Neural cell (in vitro differentiated cells): ENCODE results near the gene CAND1. TPM values are rescaled to one million over a fixed set of nuclear protein-coding genes. Genes with fewer than 3 reads are reported as not detected.

Experiments used
- H2AFZ ChIP-seq: fragments of 200-600, 300-800 bp; sonication (generic), shearing (Covaris generic); 2 replicates; pipeline ENCODE4 v1.6.0; 2014; ENCODE audit warnings: low read depth, mild to moderate bottlenecking, antibody characterized with exemption, low read length, moderate library complexity
- H3F3A ChIP-seq: fragments of 200-600 bp; shearing (Covaris generic); 2 replicates; pipeline ENCODE4 v1.6.1; 2016; ENCODE audit warnings: mild to moderate bottlenecking, moderate library complexity, mixed read lengths, antibody characterized with exemption, low read length; ENCODE audit not compliant: insufficient read depth, poor library complexity, severe bottlenecking
- H3K27ac ChIP-seq: fragments of 200-600, 300-800 bp; sonication (generic), shearing (Covaris generic); 2 replicates; pipeline ENCODE4 v1.5.1; 2014; ENCODE audit warnings: mild to moderate bottlenecking, low read length, moderate library complexity
- H3K27me3 ChIP-seq: fragments of 300-800, 200-600 bp; sonication (generic), shearing (Covaris generic); 2 replicates; pipeline ENCODE4 v1.6.0; 2014; ENCODE audit warnings: mild to moderate bottlenecking, low read depth, low read length, moderate library complexity; ENCODE audit not compliant: insufficient read depth
- H3K36me3 ChIP-seq: fragments of 300-800, 200-600 bp; sonication (generic), shearing (Covaris generic); 2 replicates; pipeline ENCODE4 v1.5.1; 2014; ENCODE audit warnings: mild to moderate bottlenecking, antibody characterized with exemption, low read length, moderate library complexity; ENCODE audit not compliant: insufficient read depth
- H3K4me2 ChIP-seq: fragments of 300-800, 200-600 bp; sonication (generic), shearing (Covaris generic); 2 replicates; pipeline ENCODE4 v1.6.0; 2014; ENCODE audit warnings: mild to moderate bottlenecking, low read length
- H3K4me3 ChIP-seq: fragments of 300-800, 200-600 bp; sonication (generic), shearing (Covaris generic); 2 replicates; pipeline ENCODE4 v1.5.1; 2014; ENCODE audit warnings: mild to moderate bottlenecking, low read length, moderate library complexity
- H3K79me2 ChIP-seq: fragments of 200-600 bp; shearing (Covaris generic); replicated peaks from 2 replicates; pipeline ENCODE4 v1.6.0; 2014; ENCODE audit warnings: mild to moderate bottlenecking, low read length, moderate library complexity; ENCODE audit not compliant: insufficient read depth
- H3K9ac ChIP-seq: fragments of 300-800, 200-600 bp; sonication (generic), shearing (Covaris generic); 2 replicates; pipeline ENCODE4 v1.6.1; 2016; ENCODE audit warnings: mild to moderate bottlenecking, low read length, mixed read lengths
- H3K9me2 ChIP-seq: fragments of 200-600 bp; shearing (Covaris generic); 2 replicates; pipeline ENCODE4 v1.6.1; 2016; ENCODE audit warnings: mild to moderate bottlenecking, low read length, mixed read lengths; ENCODE audit not compliant: insufficient read depth
- H3K9me3 ChIP-seq: fragments of 200-600, 300-800 bp; sonication (generic), shearing (Covaris generic); 2 replicates; pipeline ENCODE4 v1.6.1; 2016; ENCODE audit warnings: mild to moderate bottlenecking, mixed run types, low read length, moderate library complexity, mixed read lengths
- H4K20me1 ChIP-seq: fragments of 200-600 bp; shearing (Covaris generic); 2 replicates; pipeline ENCODE4 v1.6.1; 2016; ENCODE audit warnings: mild to moderate bottlenecking, mixed run types; ENCODE audit not compliant: insufficient read depth
- EP300 ChIP-seq: fragments of 450-650 bp; conservative IDR thresholded peaks from 2 replicates; pipeline ENCODE4 v1.6.1; 2014; ENCODE audit warnings: antibody characterized with exemption, mild to moderate bottlenecking, moderate library complexity; ENCODE audit not compliant: poor library complexity, severe bottlenecking
- EZH2 ChIP-seq: fragments of 200-600, 300-800 bp; shearing (Covaris generic), sonication (generic); IDR thresholded peaks from 2 replicates; pipeline ENCODE4 v1.6.1; 2014; ENCODE audit warnings: antibody characterized with exemption, low read length, borderline replicate concordance, mild to moderate bottlenecking; ENCODE audit not compliant: insufficient read depth, poor library complexity, severe bottlenecking
- MXI1 ChIP-seq: fragments of 450-650 bp; conservative IDR thresholded peaks from 2 replicates; pipeline ENCODE4 v1.6.1; 2014; ENCODE audit warnings: antibody characterized with exemption, mild to moderate bottlenecking; ENCODE audit not compliant: poor library complexity, severe bottlenecking
- POLR2AphosphoS5 ChIP-seq: IDR thresholded peaks from 2 replicates; pipeline ENCODE4 v1.6.1; 2012
- RAD21 ChIP-seq: fragments of 450-650 bp; conservative IDR thresholded peaks from 2 replicates; pipeline ENCODE4 v1.6.1; 2014; ENCODE audit warnings: antibody characterized with exemption, mild to moderate bottlenecking, moderate library complexity
- SMC3 ChIP-seq: fragments of 450-650 bp; conservative IDR thresholded peaks from 2 replicates; pipeline ENCODE4 v1.6.1; 2014; ENCODE audit warnings: antibody characterized with exemption, mild to moderate bottlenecking, moderate library complexity; ENCODE audit not compliant: poor library complexity
- TAF1 ChIP-seq: IDR thresholded peaks from 2 replicates; pipeline ENCODE4 v1.6.1; 2012; ENCODE audit warnings: low read depth
- polyA plus RNA-seq: library from polyadenylated mRNA; depleted of rRNA; stranded (reverse); fragments of >200 nt; gene quantifications from 2 replicates; pipeline ENCODE4 v1.2.3, GENCODE V29; 2014
- TF ChIP-seq, protein P1 (sequence below): IDR thresholded peaks from 2 replicates; pipeline ENCODE4 v1.6.1; 2012; ENCODE audit warnings: borderline replicate concordance
- TF ChIP-seq, protein P2 (sequence below): fragments of 450-650 bp; IDR thresholded peaks from 2 replicates; pipeline ENCODE4 v1.5.1; 2014; ENCODE audit warnings: antibody characterized with exemption, mild to moderate bottlenecking, moderate library complexity; ENCODE audit not compliant: poor library complexity, severe bottlenecking

CAND1 gene
- polyA plus RNA-seq, 1 donor from 2014 or later = 132 TPM

DNA sequence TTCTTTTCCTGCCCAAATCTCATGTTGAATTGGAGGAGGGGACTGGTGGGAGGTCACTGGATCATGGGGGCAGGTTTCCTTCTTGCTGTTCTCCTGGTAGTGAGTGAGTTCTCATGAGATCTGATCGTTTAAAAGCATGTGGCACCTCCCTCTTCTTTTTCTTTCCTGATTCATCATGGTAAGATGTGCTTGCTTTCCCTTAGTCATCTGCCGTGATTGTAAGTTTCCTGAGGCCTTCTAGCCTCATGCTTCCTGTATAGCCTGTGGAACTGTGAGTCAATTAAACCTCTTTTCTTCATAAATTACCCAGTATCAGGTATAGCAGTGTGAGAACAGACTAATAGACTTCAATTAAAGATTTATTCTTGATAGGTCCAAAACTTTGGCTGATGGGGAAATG lies 83.5 kb downstream of the CAND1 start:
- Histone ChIP-seq H3K9me2 (no peaks in the 10 kb centered on the region), H4K20me1 (no peaks in the 10 kb centered on the region), H3K4me3 (no peak overlapping the region), H3K9ac (no peak overlapping the region), H2AFZ (no peak overlapping the region), H3K79me2 (no peaks in the 10 kb centered on the region), H3F3A (no peaks in the 10 kb centered on the region), H3K36me3 (no peaks in the 10 kb centered on the region), H3K9me3 (no peaks in the 10 kb centered on the region), H3K27me3 (no peaks in the 10 kb centered on the region), H3K27ac (no peak overlapping the region), H3K4me2 (no peak overlapping the region)
- TF ChIP-seq, protein P1, sequence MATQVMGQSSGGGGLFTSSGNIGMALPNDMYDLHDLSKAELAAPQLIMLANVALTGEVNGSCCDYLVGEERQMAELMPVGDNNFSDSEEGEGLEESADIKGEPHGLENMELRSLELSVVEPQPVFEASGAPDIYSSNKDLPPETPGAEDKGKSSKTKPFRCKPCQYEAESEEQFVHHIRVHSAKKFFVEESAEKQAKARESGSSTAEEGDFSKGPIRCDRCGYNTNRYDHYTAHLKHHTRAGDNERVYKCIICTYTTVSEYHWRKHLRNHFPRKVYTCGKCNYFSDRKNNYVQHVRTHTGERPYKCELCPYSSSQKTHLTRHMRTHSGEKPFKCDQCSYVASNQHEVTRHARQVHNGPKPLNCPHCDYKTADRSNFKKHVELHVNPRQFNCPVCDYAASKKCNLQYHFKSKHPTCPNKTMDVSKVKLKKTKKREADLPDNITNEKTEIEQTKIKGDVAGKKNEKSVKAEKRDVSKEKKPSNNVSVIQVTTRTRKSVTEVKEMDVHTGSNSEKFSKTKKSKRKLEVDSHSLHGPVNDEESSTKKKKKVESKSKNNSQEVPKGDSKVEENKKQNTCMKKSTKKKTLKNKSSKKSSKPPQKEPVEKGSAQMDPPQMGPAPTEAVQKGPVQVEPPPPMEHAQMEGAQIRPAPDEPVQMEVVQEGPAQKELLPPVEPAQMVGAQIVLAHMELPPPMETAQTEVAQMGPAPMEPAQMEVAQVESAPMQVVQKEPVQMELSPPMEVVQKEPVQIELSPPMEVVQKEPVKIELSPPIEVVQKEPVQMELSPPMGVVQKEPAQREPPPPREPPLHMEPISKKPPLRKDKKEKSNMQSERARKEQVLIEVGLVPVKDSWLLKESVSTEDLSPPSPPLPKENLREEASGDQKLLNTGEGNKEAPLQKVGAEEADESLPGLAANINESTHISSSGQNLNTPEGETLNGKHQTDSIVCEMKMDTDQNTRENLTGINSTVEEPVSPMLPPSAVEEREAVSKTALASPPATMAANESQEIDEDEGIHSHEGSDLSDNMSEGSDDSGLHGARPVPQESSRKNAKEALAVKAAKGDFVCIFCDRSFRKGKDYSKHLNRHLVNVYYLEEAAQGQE = no peak
- TF ChIP-seq MXI1 = no peak
- no peak for TF ChIP-seq POLR2AphosphoS5
- TF ChIP-seq, protein P2, sequence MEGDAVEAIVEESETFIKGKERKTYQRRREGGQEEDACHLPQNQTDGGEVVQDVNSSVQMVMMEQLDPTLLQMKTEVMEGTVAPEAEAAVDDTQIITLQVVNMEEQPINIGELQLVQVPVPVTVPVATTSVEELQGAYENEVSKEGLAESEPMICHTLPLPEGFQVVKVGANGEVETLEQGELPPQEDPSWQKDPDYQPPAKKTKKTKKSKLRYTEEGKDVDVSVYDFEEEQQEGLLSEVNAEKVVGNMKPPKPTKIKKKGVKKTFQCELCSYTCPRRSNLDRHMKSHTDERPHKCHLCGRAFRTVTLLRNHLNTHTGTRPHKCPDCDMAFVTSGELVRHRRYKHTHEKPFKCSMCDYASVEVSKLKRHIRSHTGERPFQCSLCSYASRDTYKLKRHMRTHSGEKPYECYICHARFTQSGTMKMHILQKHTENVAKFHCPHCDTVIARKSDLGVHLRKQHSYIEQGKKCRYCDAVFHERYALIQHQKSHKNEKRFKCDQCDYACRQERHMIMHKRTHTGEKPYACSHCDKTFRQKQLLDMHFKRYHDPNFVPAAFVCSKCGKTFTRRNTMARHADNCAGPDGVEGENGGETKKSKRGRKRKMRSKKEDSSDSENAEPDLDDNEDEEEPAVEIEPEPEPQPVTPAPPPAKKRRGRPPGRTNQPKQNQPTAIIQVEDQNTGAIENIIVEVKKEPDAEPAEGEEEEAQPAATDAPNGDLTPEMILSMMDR = no peak
- TF ChIP-seq SMC3 = no peak
- TF ChIP-seq EZH2 = no peak
- no peak for TF ChIP-seq TAF1
- TF ChIP-seq RAD21 = no peak
- no peak for TF ChIP-seq EP300

DNA sequence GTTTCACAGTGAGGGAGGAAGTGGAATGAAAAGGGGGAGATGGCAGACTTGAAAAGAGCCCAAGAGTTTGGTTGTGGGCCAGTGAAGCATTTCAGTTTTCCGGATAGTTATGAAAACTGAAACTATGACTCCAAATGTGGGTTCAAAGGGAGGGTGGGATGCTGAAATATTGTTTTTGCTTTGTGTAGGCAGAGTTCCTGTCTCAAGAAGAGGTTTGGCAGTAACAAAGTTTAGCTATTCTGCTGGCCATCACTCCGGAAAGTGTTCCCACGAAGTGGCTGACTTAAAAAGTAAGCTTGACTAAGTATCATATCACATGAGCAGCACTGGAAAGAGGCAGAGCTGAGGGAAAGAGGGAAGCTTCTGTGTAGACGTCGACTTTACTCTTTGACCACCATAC lies 85.2 kb downstream of the CAND1 start:
- no peak for TF ChIP-seq RAD21
- no peak for TF ChIP-seq EZH2
- no peak for TF ChIP-seq EP300
- TF ChIP-seq, protein P1 = no peak
- no peak for TF ChIP-seq SMC3
- no peak for TF ChIP-seq MXI1
- Histone ChIP-seq H3K4me3 (no peak overlapping the region), H3K4me2 (no peak overlapping the region), H3K27ac (no peak overlapping the region), H3K9me2 (no peaks in the 10 kb centered on the region), H3K9me3 (no peaks in the 10 kb centered on the region), H3K9ac (no peak overlapping the region), H4K20me1 (no peaks in the 10 kb centered on the region), H3K27me3 (no peaks in the 10 kb centered on the region), H3K79me2 (no peaks in the 10 kb centered on the region), H3K36me3 (no peaks in the 10 kb centered on the region), H2AFZ (no peak overlapping the region), H3F3A (no peaks in the 10 kb centered on the region)
